Activated B cell treated with CpG ODN at 0.5 μM for 24 hours (primary cell): ENCODE data around the gene MNX1. TPM values are rescaled to one million over a fixed set of nuclear protein-coding genes. Genes with fewer than 3 reads are reported as not detected.

Experiments used
- ATAC-seq: fragments of 200-7000 bp; cut with Tn5 transposase; one replicate; pipeline ENCODE4 v1.10.0; 2021; ENCODE audit warnings: low read depth, mild to moderate bottlenecking, moderate library complexity
- CTCF ChIA-PET: fragments of 350-600 bp; sonication (Branson Sonifier 250); formaldehyde crosslinking; loops from one replicate; lab custom pipeline; 2021; ENCODE audit warnings: antibody characterized with exemption; lab: Charles Lee
- POLR2A ChIA-PET: fragments of 350-600 bp; sonication (Branson Sonifier 250); formaldehyde crosslinking; loops from one replicate; lab custom pipeline; 2021; ENCODE audit warnings: antibody characterized with exemption; lab: Charles Lee
- DNase-seq: peaks from one replicate; pipeline ENCODE4 v3.0.0; 2022
- H3K27ac Mint-ChIP-seq: one replicate; pipeline ENCODE4 v1.8.0; 2020; ENCODE audit warnings: mixed read lengths
- H3K27me3 Mint-ChIP-seq: one replicate; pipeline ENCODE4 v1.8.0; 2021; ENCODE audit warnings: mixed read lengths
- H3K36me3 Mint-ChIP-seq: one replicate; pipeline ENCODE4 v1.8.0; 2021; ENCODE audit warnings: low read depth, mixed read lengths
- H3K4me1 Mint-ChIP-seq: one replicate; pipeline ENCODE4 v1.8.0; 2021; ENCODE audit warnings: mixed read lengths
- H3K4me3 Mint-ChIP-seq: one replicate; pipeline ENCODE4 v1.8.0; 2020; ENCODE audit warnings: mild to moderate bottlenecking, mixed read lengths
- H3K9me3 Mint-ChIP-seq: one replicate; pipeline ENCODE4 v1.8.0; 2020; ENCODE audit warnings: mixed read lengths
- CTCF ChIP-seq: fragments of 200-600 bp; IDR thresholded peaks from one replicate; pipeline ENCODE4 v1.8.0; 2022; ENCODE audit warnings: antibody characterized with exemption, mild to moderate bottlenecking
- intact Hi-C: fragments of 100-400 bp; cut with micrococcal nuclease; formaldehyde crosslinking; loops from one replicate; pipeline ENCODE4 v1.15.1; 2024
- total RNA-seq: library from RNA; stranded (reverse); gene quantifications from 2 replicates; pipeline ENCODE4 v1.2.3, GENCODE V29; 2022

Gene MNX1
- total RNA-seq, 1 donor from 2014 or later = not detected

DNA sequence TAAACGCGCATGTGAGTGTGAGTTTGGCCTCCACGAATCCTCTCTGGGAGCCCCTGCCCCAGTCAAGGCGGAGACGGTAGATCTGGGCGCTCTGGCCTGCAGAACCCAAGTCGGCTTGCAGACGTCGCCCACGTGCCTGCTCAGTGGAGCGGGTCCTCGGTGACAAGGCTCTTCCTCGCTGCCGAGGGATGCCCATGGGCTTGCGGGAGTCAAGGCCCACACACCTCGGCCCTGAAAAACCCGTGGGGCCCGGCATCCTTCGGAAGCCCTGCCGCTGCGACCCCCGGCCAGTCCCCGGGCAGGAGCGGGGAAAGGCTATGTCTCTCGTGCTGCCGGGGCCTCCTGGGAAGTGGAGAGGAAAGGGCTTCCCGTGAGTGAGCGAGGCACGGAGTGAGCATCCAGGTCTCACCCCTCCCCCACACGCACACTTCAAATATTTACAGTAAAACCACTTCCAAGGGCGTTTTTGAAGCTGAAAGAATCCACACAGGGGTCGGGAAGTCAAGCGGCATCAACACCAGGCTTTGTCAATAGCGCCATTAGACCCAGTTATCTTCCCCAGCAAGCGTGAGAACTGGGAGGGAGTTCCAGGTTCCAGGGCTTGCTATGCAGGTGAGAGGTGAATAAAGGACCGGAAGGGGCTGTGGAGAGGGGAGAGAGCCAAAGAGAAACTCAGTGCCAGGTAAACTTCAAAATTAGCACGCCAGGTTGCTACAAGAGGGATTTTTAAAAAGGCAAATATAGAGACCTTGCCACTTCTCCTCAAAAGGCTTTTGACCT lies 1.1 kb upstream of the MNX1 start:
- Mint-ChIP-seq H3K4me3 (peak overlapping the region; percentile 73), H3K36me3 (no peaks in the 10 kb centered on the region), H3K27ac (no peak overlapping the region), H3K9me3 (no peaks in the 10 kb centered on the region), H3K27me3 (peaks cover 64% of the 10 kb centered on the region), H3K4me1 (peaks cover 27% of the 10 kb centered on the region)
- ChIA-PET POLR2A (no interaction called here), CTCF (no interaction called here)
- intact Hi-C loops = no loop called here
- no peak for TF ChIP-seq CTCF
- no peak for DNase-seq
- ATAC-seq = no peak

GRCh38 chr7:157009778-157010587 lies 480 bp downstream of the MNX1 start:
- Mint-ChIP-seq H3K4me1 (peaks cover 23% of the 10 kb centered on the region), H3K36me3 (no peaks in the 10 kb centered on the region), H3K27ac (no peak overlapping the region), H3K27me3 (peaks cover 54% of the 10 kb centered on the region), H3K4me3 (peak overlapping the region; percentile 50), H3K9me3 (no peaks in the 10 kb centered on the region)
- ATAC-seq = peak; percentile 38
- ChIA-PET POLR2A (no interaction called here), CTCF (no interaction called here)
- intact Hi-C loops = loop anchor here (5.0 to 10.0 kb wide), 3 partner anchors 675 to 1633 kb away; partner anchors contain the start of gene EN2
- TF ChIP-seq CTCF = no peak
- no peak for DNase-seq

GRCh38 chr7:157009170-157009777 lies 1.2 kb downstream of the MNX1 start:
- Mint-ChIP-seq H3K4me1 (peaks cover 27% of the 10 kb centered on the region), H3K36me3 (no peaks in the 10 kb centered on the region), H3K9me3 (no peaks in the 10 kb centered on the region), H3K27me3 (peaks cover 57% of the 10 kb centered on the region), H3K4me3 (peak overlapping the region; percentile 50), H3K27ac (no peak overlapping the region)
- CTCF ChIA-PET = no interaction called here
- TF ChIP-seq CTCF = no peak
- ATAC-seq (no peak), DNase-seq (no peak)
- POLR2A ChIA-PET = no interaction called here
- intact Hi-C loops = loop anchor here (5.0 to 10.0 kb wide), 3 partner anchors 676 to 1632 kb away; partner anchors contain the start of gene EN2

- DNase-seq (no peak), ATAC-seq (no peak)
- H3K27ac Mint-ChIP-seq = no peak overlapping the region
- intact Hi-C loops = loop anchor here (5.0 to 10.0 kb wide), 3 partner anchors 676 to 1631 kb away; partner anchors contain the start of gene EN2
- ChIA-PET CTCF (no interaction called here), POLR2A (interaction anchor here (0.5 kb wide), 1 partner anchor 17 kb away, joined by 3 read pairs; no protein-coding TSS in a partner anchor)
- no peaks in the 10 kb centered on the region for H3K9me3 Mint-ChIP-seq
- peaks cover 27% of the 10 kb centered on the region for H3K4me1 Mint-ChIP-seq
- no peak for TF ChIP-seq CTCF
- peak overlapping the region; percentile 50 for H3K4me3 Mint-ChIP-seq
- H3K27me3 Mint-ChIP-seq = peaks cover 56% of the 10 kb centered on the region
- H3K36me3 Mint-ChIP-seq = no peaks in the 10 kb centered on the region
Observed at GRCh38 chr7:157008206-157009169, 2.0 kb downstream of the MNX1 start.
